Measurements from ENCODE around the gene HEXIM1.

The HEXIM1 gene

GRCh38 chr17:45125509-45125908 is 22.8 kb upstream of the HEXIM1 start:
- no peak overlapping the region for H3K4me3 ChIP-seq (ENCODE audit: low read depth, low read length)
- no peak for DNase-seq (ENCODE audit: low read depth)
- no peak for TF ChIP-seq CTCF (IDR thresholded peaks at IDR 0.05; ENCODE audit: low read depth, low read length, missing control alignments)
- in situ Hi-C loops (cut with HindIII; ENCODE audit: low sequenced_read_pairs) = no loop called here

- DNase-seq (ENCODE audit: low read depth) = no peak
- no peak for TF ChIP-seq CTCF (IDR thresholded peaks at IDR 0.05; ENCODE audit: low read depth, low read length, missing control alignments)
- in situ Hi-C loops (cut with HindIII; ENCODE audit: low sequenced_read_pairs) = no loop called here
- H3K4me3 ChIP-seq (ENCODE audit: low read depth, low read length) = no peak overlapping the region
Observed at GRCh38 chr17:45127207-45127547, 21.1 kb upstream of the HEXIM1 start.

- TF ChIP-seq CTCF (IDR thresholded peaks at IDR 0.05; ENCODE audit: low read depth, low read length, missing control alignments) = no peak
- in situ Hi-C loops (cut with HindIII; ENCODE audit: low sequenced_read_pairs) = no loop called here
- no peak overlapping the region for H3K4me3 ChIP-seq (ENCODE audit: low read depth, low read length)
- no peak for DNase-seq (ENCODE audit: low read depth)
Observed at GRCh38 chr17:45127548-45128300, 20.6 kb upstream of the HEXIM1 start.

- no peak for TF ChIP-seq CTCF (IDR thresholded peaks at IDR 0.05; ENCODE audit: low read depth, low read length, missing control alignments)
- DNase-seq (ENCODE audit: low read depth) = no peak
- H3K4me3 ChIP-seq (ENCODE audit: low read depth, low read length) = no peak overlapping the region
- in situ Hi-C loops (cut with HindIII; ENCODE audit: low sequenced_read_pairs) = no loop called here
Observed at GRCh38 chr17:45128331-45128730, 19.9 kb upstream of the HEXIM1 start.

GRCh38 chr17:45128989-45129388 is 19.3 kb upstream of the HEXIM1 start:
- in situ Hi-C loops (cut with HindIII; ENCODE audit: low sequenced_read_pairs) = no loop called here
- no peak for TF ChIP-seq CTCF (IDR thresholded peaks at IDR 0.05; ENCODE audit: low read depth, low read length, missing control alignments)
- no peak overlapping the region for H3K4me3 ChIP-seq (ENCODE audit: low read depth, low read length)
- no peak for DNase-seq (ENCODE audit: low read depth)

- H3K4me3 ChIP-seq (ENCODE audit: low read depth, low read length) = no peak overlapping the region
- DNase-seq (ENCODE audit: low read depth) = no peak
- TF ChIP-seq CTCF (IDR thresholded peaks at IDR 0.05; ENCODE audit: low read depth, low read length, missing control alignments) = no peak
- in situ Hi-C loops (cut with HindIII; ENCODE audit: low sequenced_read_pairs) = no loop called here
Observed at GRCh38 chr17:45129426-45129939, 18.8 kb upstream of the HEXIM1 start.

Measured in astrocyte of the cerebellum (primary cell).